ENCODE measurements around the gene ZNF578. TPM values are rescaled to one million over a fixed set of nuclear protein-coding genes. Genes with fewer than 3 reads are reported as not detected.
"Not testable (repeated sequence)": the region's sequence is repeated elsewhere in the genome, so short reads cannot be mapped to it uniquely, and the experiment has no call there.

The ZNF578 gene
- total and polyA plus RNA-seq, 2 donors (not counting 3 experiments of a cell fraction or from before 2014, with no cell fraction given), result 0.46 to 1.00 TPM

DNA sequence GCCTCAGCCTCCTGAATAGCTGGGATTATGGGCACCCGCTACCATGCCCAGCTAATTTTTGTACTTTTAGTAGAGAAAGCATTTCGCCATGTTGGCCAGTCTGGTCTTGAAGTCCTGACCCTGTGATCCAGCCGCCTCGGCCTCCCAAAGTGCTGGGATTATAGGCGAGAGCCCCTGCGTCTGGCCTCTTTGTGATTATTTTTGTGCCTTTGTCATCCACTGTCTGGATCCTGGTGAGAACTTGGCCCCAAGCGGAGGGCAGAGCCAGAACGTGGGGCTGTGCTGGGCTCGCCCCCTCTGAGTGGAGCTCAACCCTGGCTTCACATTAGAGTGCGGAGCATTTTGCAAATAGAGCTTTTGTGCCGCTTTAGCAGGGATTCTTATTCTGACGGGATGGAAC is 47.6 kb downstream of the ZNF578 start:
- H3K9me3 ChIP-seq (replicated peaks; ENCODE audit: control insufficient read depth, insufficient read depth, low read length); H2AFZ ChIP-seq (ENCODE audit: low read depth, low read length); intact Hi-C loops (cut with micrococcal nuclease); DNase-seq (ENCODE audit: low read depth, low spot score); BruUV-seq (replicated peaks); H3K27me3 ChIP-seq (ENCODE audit: control insufficient read depth in 2 of 2, insufficient read depth in 2 of 2, low read length in 2 of 2); H3K79me2 ChIP-seq (ENCODE audit: control insufficient read depth, insufficient read depth, low read length); H3K9ac ChIP-seq (replicated peaks; ENCODE audit: extremely low read depth, insufficient read depth, low read length); H3K4me2 ChIP-seq (ENCODE audit: insufficient read depth, low read length); H3K27ac ChIP-seq (ENCODE audit: insufficient read depth, low read depth, low read length); dilution Hi-C loops (cut with MboI; ENCODE audit: extremely low pct_ligation_motif_present, low sequenced_read_pairs); H3K4me3 ChIP-seq (replicated peaks in 1 of 3; ENCODE audit: insufficient read depth in 1 of 3, low read depth in 1 of 3, low read length in 3 of 3); H3K9me1 ChIP-seq (replicated peaks; ENCODE audit: control insufficient read depth, extremely low read depth, insufficient read depth, low read length); H3K36me3 ChIP-seq (ENCODE audit: control insufficient read depth in 2 of 2, extremely low read depth in 1 of 2, insufficient read depth in 2 of 2, low read length in 2 of 2); CTCF ChIA-PET; H4K20me1 ChIP-seq (replicated peaks; ENCODE audit: control insufficient read depth, extremely low read depth, insufficient read depth, low read length); H3K4me1 ChIP-seq (ENCODE audit: control insufficient read depth, extremely low read depth, insufficient read depth, low read length); POLR2A ChIA-PET; FAIRE-seq: not testable (repeated sequence)

DNA sequence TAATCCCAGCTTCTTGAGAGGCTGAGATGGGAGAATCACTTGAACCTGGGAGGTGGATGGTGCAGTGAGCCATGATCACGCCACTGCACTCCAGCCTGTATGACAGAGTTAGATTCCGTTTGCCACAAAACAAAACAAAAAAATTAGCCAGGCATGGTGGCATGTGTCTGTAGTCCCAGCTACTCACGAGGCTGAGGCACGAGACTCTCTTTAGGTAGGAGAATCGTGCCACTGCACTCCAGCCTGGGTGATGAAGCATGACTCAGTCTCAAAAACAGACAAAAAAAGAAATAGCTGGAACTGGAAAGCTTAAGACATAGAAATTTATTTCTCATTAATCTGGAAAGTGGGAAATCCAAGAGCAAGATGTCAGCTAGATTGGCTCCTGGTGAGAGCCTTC is 53.9 kb downstream of the ZNF578 start:
- Histone ChIP-seq H3K4me2 (ENCODE audit: insufficient read depth, low read length) (no peak overlapping the region), H3K27me3 (ENCODE audit: control insufficient read depth in 2 of 2, insufficient read depth in 2 of 2, low read length in 2 of 2) (no peaks in the 10 kb centered on the region), H3K4me1 (ENCODE audit: control insufficient read depth, extremely low read depth, insufficient read depth, low read length) (no peaks in the 10 kb centered on the region), H3K36me3 (ENCODE audit: control insufficient read depth in 2 of 2, extremely low read depth in 1 of 2, insufficient read depth in 2 of 2, low read length in 2 of 2) (no peaks in the 10 kb centered on the region), H3K27ac (ENCODE audit: insufficient read depth, low read depth, low read length) (no peak overlapping the region), H4K20me1 (replicated peaks; ENCODE audit: control insufficient read depth, extremely low read depth, insufficient read depth, low read length) (no peaks in the 10 kb centered on the region), H3K9ac (replicated peaks; ENCODE audit: extremely low read depth, insufficient read depth, low read length) (no peak overlapping the region), H2AFZ (ENCODE audit: low read depth, low read length) (no peak overlapping the region), H3K79me2 (ENCODE audit: control insufficient read depth, insufficient read depth, low read length) (no peaks in the 10 kb centered on the region), H3K9me1 (replicated peaks; ENCODE audit: control insufficient read depth, extremely low read depth, insufficient read depth, low read length) (no peaks in the 10 kb centered on the region), H3K9me3 (replicated peaks; ENCODE audit: control insufficient read depth, insufficient read depth, low read length) (no peaks in the 10 kb centered on the region), H3K4me3 (replicated peaks in 1 of 3; ENCODE audit: insufficient read depth in 1 of 3, low read depth in 1 of 3, low read length in 3 of 3) (no peak overlapping the region)
- TF ChIP-seq JUN (IDR thresholded peaks at IDR 0.05; ENCODE audit: borderline replicate concordance, insufficient read depth, insufficient read length, low read depth), result no peak
- no peak for TF ChIP-seq POLR2AphosphoS5 (IDR thresholded peaks at IDR 0.05; ENCODE audit: insufficient read depth, low read depth, low read length)
- no peak for TF ChIP-seq GATA2 (IDR thresholded peaks at IDR 0.05; ENCODE audit: insufficient read depth, insufficient read length, low read depth, low read length)
- TF ChIP-seq EZH2 (IDR thresholded peaks at IDR 0.05; ENCODE audit: borderline replicate concordance, low read depth, low read length, severe bottlenecking), result no peak
- TF ChIP-seq FOS (IDR thresholded peaks at IDR 0.05; ENCODE audit: borderline replicate concordance, insufficient read depth, low read length), result no peak
- no peak for TF ChIP-seq POLR2A (IDR thresholded peaks at IDR 0.05; ENCODE audit: low read depth, low read length)
- CTCF ChIA-PET, result no interaction called here
- DNase-seq (ENCODE audit: low read depth, low spot score) (no peak), FAIRE-seq (no peak)
- intact Hi-C loops (cut with micrococcal nuclease) (no loop called here), dilution Hi-C loops (cut with MboI; ENCODE audit: extremely low pct_ligation_motif_present, low sequenced_read_pairs) (no loop called here)
- POLR2A ChIA-PET, result no interaction called here
- BruUV-seq (replicated peaks), result no TSS peak
